ENCODE data around the gene PRR23E. TPM values are rescaled to one million over a fixed set of nuclear protein-coding genes. Genes with fewer than 3 reads are reported as not detected.

The PRR23E gene
- polyA plus RNA-seq, 1 donor from 2014 or later = not detected

DNA sequence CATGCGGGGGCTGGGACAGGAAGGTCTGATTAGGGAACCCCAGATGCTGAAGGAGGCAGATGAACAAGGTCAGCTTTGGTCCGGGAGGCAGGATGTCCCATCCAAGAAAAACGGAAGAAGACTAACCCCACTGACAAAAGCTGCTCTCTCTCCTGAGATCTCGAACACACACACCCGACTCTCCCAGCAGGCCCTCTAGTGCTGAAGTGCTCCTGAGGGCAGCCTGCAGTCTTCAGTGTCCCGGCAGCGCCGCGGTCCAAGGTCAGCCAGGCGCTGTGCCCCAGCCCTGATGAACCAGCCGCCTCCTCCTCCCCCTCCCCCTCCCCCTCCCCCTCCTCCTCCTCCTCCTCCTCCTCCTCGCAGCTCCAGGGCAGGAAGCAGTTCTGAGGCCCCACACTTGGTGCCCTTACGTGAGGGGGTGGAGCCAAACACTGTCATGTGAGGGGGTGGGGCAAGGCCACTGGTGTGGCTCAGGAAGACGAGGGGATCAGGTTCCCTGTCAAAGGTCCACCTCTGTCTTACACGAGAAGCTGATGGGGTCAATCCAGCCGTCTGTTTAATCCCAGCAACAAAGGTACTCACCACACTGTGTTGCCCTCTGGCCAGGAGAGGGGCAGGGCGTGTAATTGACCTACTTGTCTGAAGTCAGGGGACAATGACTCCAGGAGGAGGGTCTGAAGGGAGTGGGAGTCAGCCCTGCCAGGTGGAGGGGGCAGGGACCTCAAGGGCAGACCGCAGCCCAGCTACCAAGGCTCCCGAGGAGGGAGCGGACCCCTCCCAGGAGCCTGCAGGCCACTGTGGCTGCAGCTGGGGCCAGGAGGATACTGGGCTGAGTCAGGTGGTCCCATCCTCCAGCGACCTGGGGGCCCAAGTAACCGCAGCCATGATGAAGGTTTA is 34.3 kb downstream of the PRR23E start:
- no peak overlapping the region for H3K4me2 ChIP-seq (ENCODE audit: low read length)
- no peaks in the 10 kb centered on the region for H4K20me1 ChIP-seq (ENCODE audit: insufficient read depth)
- no peak overlapping the region for H3K4me3 ChIP-seq (ENCODE audit: low read length)
- H3K9me3 ChIP-seq (ENCODE audit: low read length) = no peaks in the 10 kb centered on the region
- no peaks in the 10 kb centered on the region for H3K9me2 ChIP-seq (ENCODE audit: insufficient read depth, low read length)
- no peak overlapping the region for H3K27ac ChIP-seq (ENCODE audit: low read length)
- no peak overlapping the region for H2AFZ ChIP-seq (ENCODE audit: low read depth, low read length)
- H3F3A ChIP-seq (ENCODE audit: insufficient read depth, low read length, poor library complexity, severe bottlenecking) = no peaks in the 10 kb centered on the region
- H3K9ac ChIP-seq (ENCODE audit: low read length) = no peak overlapping the region
- H3K79me2 ChIP-seq (replicated peaks; ENCODE audit: insufficient read depth, low read length) = no peaks in the 10 kb centered on the region
- TF ChIP-seq RAD21 (conservative IDR thresholded peaks at IDR 0.05) = no peak
- no peak for TF ChIP-seq POLR2AphosphoS5 (IDR thresholded peaks at IDR 0.05)
- no peak for TF ChIP-seq TAF1 (IDR thresholded peaks at IDR 0.05; ENCODE audit: low read depth)
- no peak for TF ChIP-seq SMC3 (conservative IDR thresholded peaks at IDR 0.05; ENCODE audit: poor library complexity)
- no peak for TF ChIP-seq EP300 (conservative IDR thresholded peaks at IDR 0.05; ENCODE audit: poor library complexity, severe bottlenecking)
- TF ChIP-seq, protein P1, sequence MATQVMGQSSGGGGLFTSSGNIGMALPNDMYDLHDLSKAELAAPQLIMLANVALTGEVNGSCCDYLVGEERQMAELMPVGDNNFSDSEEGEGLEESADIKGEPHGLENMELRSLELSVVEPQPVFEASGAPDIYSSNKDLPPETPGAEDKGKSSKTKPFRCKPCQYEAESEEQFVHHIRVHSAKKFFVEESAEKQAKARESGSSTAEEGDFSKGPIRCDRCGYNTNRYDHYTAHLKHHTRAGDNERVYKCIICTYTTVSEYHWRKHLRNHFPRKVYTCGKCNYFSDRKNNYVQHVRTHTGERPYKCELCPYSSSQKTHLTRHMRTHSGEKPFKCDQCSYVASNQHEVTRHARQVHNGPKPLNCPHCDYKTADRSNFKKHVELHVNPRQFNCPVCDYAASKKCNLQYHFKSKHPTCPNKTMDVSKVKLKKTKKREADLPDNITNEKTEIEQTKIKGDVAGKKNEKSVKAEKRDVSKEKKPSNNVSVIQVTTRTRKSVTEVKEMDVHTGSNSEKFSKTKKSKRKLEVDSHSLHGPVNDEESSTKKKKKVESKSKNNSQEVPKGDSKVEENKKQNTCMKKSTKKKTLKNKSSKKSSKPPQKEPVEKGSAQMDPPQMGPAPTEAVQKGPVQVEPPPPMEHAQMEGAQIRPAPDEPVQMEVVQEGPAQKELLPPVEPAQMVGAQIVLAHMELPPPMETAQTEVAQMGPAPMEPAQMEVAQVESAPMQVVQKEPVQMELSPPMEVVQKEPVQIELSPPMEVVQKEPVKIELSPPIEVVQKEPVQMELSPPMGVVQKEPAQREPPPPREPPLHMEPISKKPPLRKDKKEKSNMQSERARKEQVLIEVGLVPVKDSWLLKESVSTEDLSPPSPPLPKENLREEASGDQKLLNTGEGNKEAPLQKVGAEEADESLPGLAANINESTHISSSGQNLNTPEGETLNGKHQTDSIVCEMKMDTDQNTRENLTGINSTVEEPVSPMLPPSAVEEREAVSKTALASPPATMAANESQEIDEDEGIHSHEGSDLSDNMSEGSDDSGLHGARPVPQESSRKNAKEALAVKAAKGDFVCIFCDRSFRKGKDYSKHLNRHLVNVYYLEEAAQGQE (IDR thresholded peaks at IDR 0.05; ENCODE audit: borderline replicate concordance) = no peak
- TF ChIP-seq, protein P2, sequence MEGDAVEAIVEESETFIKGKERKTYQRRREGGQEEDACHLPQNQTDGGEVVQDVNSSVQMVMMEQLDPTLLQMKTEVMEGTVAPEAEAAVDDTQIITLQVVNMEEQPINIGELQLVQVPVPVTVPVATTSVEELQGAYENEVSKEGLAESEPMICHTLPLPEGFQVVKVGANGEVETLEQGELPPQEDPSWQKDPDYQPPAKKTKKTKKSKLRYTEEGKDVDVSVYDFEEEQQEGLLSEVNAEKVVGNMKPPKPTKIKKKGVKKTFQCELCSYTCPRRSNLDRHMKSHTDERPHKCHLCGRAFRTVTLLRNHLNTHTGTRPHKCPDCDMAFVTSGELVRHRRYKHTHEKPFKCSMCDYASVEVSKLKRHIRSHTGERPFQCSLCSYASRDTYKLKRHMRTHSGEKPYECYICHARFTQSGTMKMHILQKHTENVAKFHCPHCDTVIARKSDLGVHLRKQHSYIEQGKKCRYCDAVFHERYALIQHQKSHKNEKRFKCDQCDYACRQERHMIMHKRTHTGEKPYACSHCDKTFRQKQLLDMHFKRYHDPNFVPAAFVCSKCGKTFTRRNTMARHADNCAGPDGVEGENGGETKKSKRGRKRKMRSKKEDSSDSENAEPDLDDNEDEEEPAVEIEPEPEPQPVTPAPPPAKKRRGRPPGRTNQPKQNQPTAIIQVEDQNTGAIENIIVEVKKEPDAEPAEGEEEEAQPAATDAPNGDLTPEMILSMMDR (IDR thresholded peaks at IDR 0.05; ENCODE audit: poor library complexity, severe bottlenecking) = no peak
- TF ChIP-seq EZH2 (IDR thresholded peaks at IDR 0.05; ENCODE audit: borderline replicate concordance, insufficient read depth, low read length, poor library complexity, severe bottlenecking) = no peak
- no peak for TF ChIP-seq MXI1 (conservative IDR thresholded peaks at IDR 0.05; ENCODE audit: poor library complexity, severe bottlenecking)
- H3K36me3 ChIP-seq (ENCODE audit: insufficient read depth, low read length) = no peaks in the 10 kb centered on the region
- H3K27me3 ChIP-seq (ENCODE audit: insufficient read depth, low read depth, low read length) = no peaks in the 10 kb centered on the region

DNA sequence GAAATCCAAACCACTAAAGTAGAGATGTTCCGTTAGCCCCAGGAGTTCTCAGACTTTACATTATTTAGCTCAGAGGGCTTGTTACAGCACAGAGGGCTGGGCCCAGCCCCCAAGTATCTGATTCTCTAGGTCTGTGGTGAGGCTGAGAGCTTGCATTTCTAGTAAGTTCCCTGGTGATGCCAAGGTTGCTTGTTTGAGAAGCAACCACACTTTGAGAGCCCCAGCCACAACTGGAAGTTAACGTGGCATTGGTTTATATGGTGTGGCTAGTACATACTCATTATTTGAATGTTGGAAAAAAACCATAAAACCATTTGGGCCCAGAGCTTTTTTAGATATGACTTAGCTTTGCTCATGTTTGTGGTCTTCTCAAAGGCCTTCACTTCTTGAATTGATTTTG is 35.9 kb downstream of the PRR23E start:
- H2AFZ ChIP-seq (ENCODE audit: low read depth, low read length) = no peak overlapping the region
- no peaks in the 10 kb centered on the region for H3K79me2 ChIP-seq (replicated peaks; ENCODE audit: insufficient read depth, low read length)
- no peaks in the 10 kb centered on the region for H3K9me2 ChIP-seq (ENCODE audit: insufficient read depth, low read length)

More for the DNA sequence above, 35.9 kb downstream of the PRR23E start:
- H3K4me2 ChIP-seq (ENCODE audit: low read length) = no peak overlapping the region
- no peak for TF ChIP-seq EZH2 (IDR thresholded peaks at IDR 0.05; ENCODE audit: borderline replicate concordance, insufficient read depth, low read length, poor library complexity, severe bottlenecking)
- no peak for TF ChIP-seq RAD21 (conservative IDR thresholded peaks at IDR 0.05)
- TF ChIP-seq, protein P2 (IDR thresholded peaks at IDR 0.05; ENCODE audit: poor library complexity, severe bottlenecking) = no peak
- no peak for TF ChIP-seq TAF1 (IDR thresholded peaks at IDR 0.05; ENCODE audit: low read depth)
- H3K4me3 ChIP-seq (ENCODE audit: low read length) = no peak overlapping the region
- no peak overlapping the region for H3K27ac ChIP-seq (ENCODE audit: low read length)
- H3K9me3 ChIP-seq (ENCODE audit: low read length) = no peaks in the 10 kb centered on the region
- H3K9ac ChIP-seq (ENCODE audit: low read length) = no peak overlapping the region
- no peaks in the 10 kb centered on the region for H4K20me1 ChIP-seq (ENCODE audit: insufficient read depth)
- H3K27me3 ChIP-seq (ENCODE audit: insufficient read depth, low read depth, low read length) = no peaks in the 10 kb centered on the region
- no peaks in the 10 kb centered on the region for H3K36me3 ChIP-seq (ENCODE audit: insufficient read depth, low read length)
- H3F3A ChIP-seq (ENCODE audit: insufficient read depth, low read length, poor library complexity, severe bottlenecking) = no peaks in the 10 kb centered on the region
